ENCODE measurements around the gene FBXO38.
A peak's percentile ranks its signal among the peaks of the same experiment; 100 is the strongest.

FBXO38 gene

DNA sequence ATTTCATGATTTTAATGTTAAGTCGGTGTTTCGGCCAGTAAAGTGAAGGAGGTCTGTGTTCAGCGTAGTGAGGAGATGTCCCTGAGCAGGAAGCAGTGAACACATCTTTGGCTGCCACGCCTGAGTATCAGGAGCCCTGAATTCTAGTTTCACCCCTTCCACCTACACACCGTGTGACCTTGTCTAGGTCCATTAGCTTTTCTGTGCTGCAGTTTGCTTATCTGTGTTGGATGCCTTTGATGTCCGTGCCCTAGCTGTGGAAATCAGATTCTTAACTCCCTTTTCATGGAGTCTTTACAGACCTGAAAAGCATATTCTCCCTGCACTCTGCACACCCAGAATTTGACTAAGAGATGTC lies 601 bp downstream of the FBXO38 start:
- TF ChIP-seq, protein P1, sequence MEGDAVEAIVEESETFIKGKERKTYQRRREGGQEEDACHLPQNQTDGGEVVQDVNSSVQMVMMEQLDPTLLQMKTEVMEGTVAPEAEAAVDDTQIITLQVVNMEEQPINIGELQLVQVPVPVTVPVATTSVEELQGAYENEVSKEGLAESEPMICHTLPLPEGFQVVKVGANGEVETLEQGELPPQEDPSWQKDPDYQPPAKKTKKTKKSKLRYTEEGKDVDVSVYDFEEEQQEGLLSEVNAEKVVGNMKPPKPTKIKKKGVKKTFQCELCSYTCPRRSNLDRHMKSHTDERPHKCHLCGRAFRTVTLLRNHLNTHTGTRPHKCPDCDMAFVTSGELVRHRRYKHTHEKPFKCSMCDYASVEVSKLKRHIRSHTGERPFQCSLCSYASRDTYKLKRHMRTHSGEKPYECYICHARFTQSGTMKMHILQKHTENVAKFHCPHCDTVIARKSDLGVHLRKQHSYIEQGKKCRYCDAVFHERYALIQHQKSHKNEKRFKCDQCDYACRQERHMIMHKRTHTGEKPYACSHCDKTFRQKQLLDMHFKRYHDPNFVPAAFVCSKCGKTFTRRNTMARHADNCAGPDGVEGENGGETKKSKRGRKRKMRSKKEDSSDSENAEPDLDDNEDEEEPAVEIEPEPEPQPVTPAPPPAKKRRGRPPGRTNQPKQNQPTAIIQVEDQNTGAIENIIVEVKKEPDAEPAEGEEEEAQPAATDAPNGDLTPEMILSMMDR (IDR thresholded peaks at IDR 0.05; ENCODE audit: borderline replicate concordance, insufficient read depth, low read depth, low read length) = no peak
- peak overlapping the region; percentile 80 for H3K4me3 ChIP-seq (ENCODE audit: low read depth, low read length)

DNA sequence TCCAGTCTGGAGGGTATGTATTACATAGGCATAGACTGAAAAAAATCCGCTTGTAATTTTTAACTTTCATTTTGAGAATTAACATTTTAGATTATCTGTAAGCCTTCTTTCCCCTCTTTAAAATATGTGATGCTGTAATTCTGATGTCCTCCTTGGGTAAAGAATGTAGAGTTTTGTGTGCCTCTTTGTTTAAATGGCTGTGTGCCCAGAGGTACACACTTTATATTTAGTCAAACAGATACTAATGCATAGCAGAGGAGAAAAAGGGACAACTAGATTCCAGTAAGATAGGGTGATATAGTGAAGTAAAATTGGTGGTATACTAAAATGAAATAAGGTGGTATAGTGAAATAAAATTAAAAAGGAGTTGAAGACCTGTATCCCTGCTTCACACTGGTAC lies 1.3 kb downstream of the FBXO38 start:
- H3K4me3 ChIP-seq (ENCODE audit: low read depth, low read length) = no peak overlapping the region
- TF ChIP-seq, protein P1 (IDR thresholded peaks at IDR 0.05; ENCODE audit: borderline replicate concordance, insufficient read depth, low read depth, low read length) = no peak

DNA sequence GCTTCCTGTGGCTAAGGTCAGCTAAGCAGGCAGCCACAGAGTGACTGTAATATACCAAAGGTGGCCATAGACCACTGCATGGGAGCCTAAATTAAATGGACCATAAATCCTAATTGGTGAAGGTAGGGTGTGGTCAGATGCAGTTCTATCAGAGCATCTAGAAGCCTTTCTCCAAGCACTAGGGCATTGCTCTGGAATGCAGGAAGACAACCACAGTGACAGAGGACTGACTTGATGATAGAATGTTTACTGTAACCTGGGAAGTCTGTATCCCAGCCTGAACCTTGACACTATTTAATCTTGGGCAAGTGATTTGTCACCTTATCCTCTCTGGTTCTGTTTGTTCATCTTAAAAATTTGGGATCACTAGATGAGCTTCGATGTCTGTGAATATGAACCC lies 2.3 kb downstream of the FBXO38 start:
- TF ChIP-seq, protein P1 (IDR thresholded peaks at IDR 0.05; ENCODE audit: borderline replicate concordance, insufficient read depth, low read depth, low read length) = no peak
- no peak overlapping the region for H3K4me3 ChIP-seq (ENCODE audit: low read depth, low read length)

- no peak overlapping the region for H3K4me3 ChIP-seq (ENCODE audit: low read depth, low read length)
- TF ChIP-seq, protein P1 (IDR thresholded peaks at IDR 0.05; ENCODE audit: borderline replicate concordance, insufficient read depth, low read depth, low read length) = no peak
Measured at GRCh38 chr5:148387325-148387724, 3.6 kb downstream of the FBXO38 start.

- H3K4me3 ChIP-seq (ENCODE audit: low read depth, low read length) = no peak overlapping the region
- TF ChIP-seq, protein P1 (IDR thresholded peaks at IDR 0.05; ENCODE audit: borderline replicate concordance, insufficient read depth, low read depth, low read length) = no peak
Measured at GRCh38 chr5:148388696-148389095, 4.9 kb downstream of the FBXO38 start.

DNA sequence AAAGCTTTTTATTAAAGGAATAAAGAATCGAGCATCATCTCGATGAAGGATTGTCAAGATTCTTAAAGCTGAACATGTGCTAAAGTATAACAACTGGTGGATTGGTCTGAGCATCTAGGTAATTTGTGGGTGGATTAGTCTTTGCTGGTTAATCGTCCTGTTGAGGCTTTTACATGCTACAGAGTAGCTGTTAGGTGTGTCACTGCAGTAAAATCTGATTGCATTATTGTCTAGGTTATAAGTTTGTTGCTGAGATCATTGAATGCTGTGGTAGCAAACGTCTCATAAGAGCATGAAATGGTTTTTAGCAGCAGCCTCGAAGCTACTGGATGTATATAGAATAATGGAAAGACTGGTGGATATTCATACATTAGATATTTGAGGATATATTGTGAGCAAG lies 7.2 kb downstream of the FBXO38 start:
- TF ChIP-seq, protein P1 (IDR thresholded peaks at IDR 0.05; ENCODE audit: borderline replicate concordance, insufficient read depth, low read depth, low read length) = no peak
- no peak overlapping the region for H3K4me3 ChIP-seq (ENCODE audit: low read depth, low read length)

- no peak overlapping the region for H3K4me3 ChIP-seq (ENCODE audit: low read depth, low read length)
- TF ChIP-seq, protein P1 (IDR thresholded peaks at IDR 0.05; ENCODE audit: borderline replicate concordance, insufficient read depth, low read depth, low read length) = no peak
Measured at GRCh38 chr5:148391422-148391821, 7.7 kb downstream of the FBXO38 start.

Data from GM12875 (cell line).